ENCODE measurements around the gene CD163. TPM values are rescaled to one million over a fixed set of nuclear protein-coding genes. Genes with fewer than 3 reads are reported as not detected.

The CD163 gene
- total and polyA plus RNA-seq, 5 donors, result 33.3 to 216 (median 136) TPM

- ATAC-seq (no peak), DNase-seq (no peak)
- Histone ChIP-seq H3K4me3 (ENCODE audit: low read length) (peak overlapping the region; percentile 25), H3K27ac (ENCODE audit: low read length) (no peak overlapping the region), H3K27me3 (ENCODE audit: control insufficient read depth, insufficient read depth) (no peaks in the 10 kb centered on the region), H3K9me3 (ENCODE audit: control insufficient read depth, low read length) (no peaks in the 10 kb centered on the region), H3K4me1 (ENCODE audit: control insufficient read depth, insufficient read depth, low read length) (no peaks in the 10 kb centered on the region)
- intact Hi-C loops (cut with DNase I), result no loop called here
- 46% methylated on average over 3 of the region's 3 CpGs for WGBS
These were observed 5.9 kb downstream of the CD163 start for GRCh38 chr12:7497661-7498060.

GRCh38 chr12:7496451-7496850 lies 7.1 kb downstream of the CD163 start:
- DNase-seq, result no peak
- H3K27me3 ChIP-seq (ENCODE audit: control insufficient read depth, insufficient read depth), result no peaks in the 10 kb centered on the region
- ATAC-seq, result no peak
- H3K9me3 ChIP-seq (ENCODE audit: control insufficient read depth, low read length), result no peaks in the 10 kb centered on the region
- 75% methylated on average over 4 of the region's 4 CpGs for WGBS
- H3K27ac ChIP-seq (ENCODE audit: low read length), result no peak overlapping the region
- intact Hi-C loops (cut with DNase I), result no loop called here
- H3K4me3 ChIP-seq (ENCODE audit: low read length), result no peak overlapping the region
- H3K4me1 ChIP-seq (ENCODE audit: control insufficient read depth, insufficient read depth, low read length), result no peaks in the 10 kb centered on the region

GRCh38 chr12:7495136-7495535 lies 8.4 kb downstream of the CD163 start:
- ATAC-seq (no peak), DNase-seq (no peak)
- H3K4me1 ChIP-seq (ENCODE audit: control insufficient read depth, insufficient read depth, low read length), result no peaks in the 10 kb centered on the region
- 90% methylated on average over 3 of the region's 3 CpGs for WGBS
- H3K4me3 ChIP-seq (ENCODE audit: low read length), result no peak overlapping the region
- H3K27me3 ChIP-seq (ENCODE audit: control insufficient read depth, insufficient read depth), result no peaks in the 10 kb centered on the region
- intact Hi-C loops (cut with DNase I), result no loop called here
- H3K9me3 ChIP-seq (ENCODE audit: control insufficient read depth, low read length), result no peaks in the 10 kb centered on the region
- H3K27ac ChIP-seq (ENCODE audit: low read length), result no peak overlapping the region

- H3K27ac ChIP-seq (ENCODE audit: low read length), result no peak overlapping the region
- DNase-seq (no peak), ATAC-seq (no peak)
- 80% methylated on average over 3 of the region's 3 CpGs for WGBS
- H3K4me1 ChIP-seq (ENCODE audit: control insufficient read depth, insufficient read depth, low read length), result no peaks in the 10 kb centered on the region
- intact Hi-C loops (cut with DNase I), result no loop called here
- peak overlapping the region; percentile 18 for H3K4me3 ChIP-seq (ENCODE audit: low read length)
- no peaks in the 10 kb centered on the region for H3K9me3 ChIP-seq (ENCODE audit: control insufficient read depth, low read length)
- no peaks in the 10 kb centered on the region for H3K27me3 ChIP-seq (ENCODE audit: control insufficient read depth, insufficient read depth)
These were observed 10.6 kb downstream of the CD163 start for GRCh38 chr12:7493006-7493405.

- no peaks in the 10 kb centered on the region for H3K4me1 ChIP-seq (ENCODE audit: control insufficient read depth, insufficient read depth, low read length)
- DNase-seq, result no peak
- no peak overlapping the region for H3K4me3 ChIP-seq (ENCODE audit: low read length)
- intact Hi-C loops (cut with DNase I), result no loop called here
- no peak overlapping the region for H3K27ac ChIP-seq (ENCODE audit: low read length)
- ATAC-seq, result no peak
- 80% methylated on average over 6 of the region's 6 CpGs for WGBS
- no peaks in the 10 kb centered on the region for H3K27me3 ChIP-seq (ENCODE audit: control insufficient read depth, insufficient read depth)
- H3K9me3 ChIP-seq (ENCODE audit: control insufficient read depth, low read length), result no peaks in the 10 kb centered on the region
These were observed 17.1 kb downstream of the CD163 start for GRCh38 chr12:7486512-7486911.

GRCh38 chr12:7485095-7485494 lies 18.5 kb downstream of the CD163 start:
- Histone ChIP-seq H3K9me3 (ENCODE audit: control insufficient read depth, low read length) (no peaks in the 10 kb centered on the region), H3K4me1 (ENCODE audit: control insufficient read depth, insufficient read depth, low read length) (no peaks in the 10 kb centered on the region), H3K27me3 (ENCODE audit: control insufficient read depth, insufficient read depth) (no peaks in the 10 kb centered on the region), H3K27ac (ENCODE audit: low read length) (no peak overlapping the region), H3K4me3 (ENCODE audit: low read length) (no peak overlapping the region)
- intact Hi-C loops (cut with DNase I), result no loop called here
- WGBS, result 47% methylated on average over 4 of the region's 4 CpGs
- DNase-seq, result no peak
- ATAC-seq, result no peak

- Histone ChIP-seq H3K9me3 (ENCODE audit: control insufficient read depth, low read length) (no peaks in the 10 kb centered on the region), H3K4me1 (ENCODE audit: control insufficient read depth, insufficient read depth, low read length) (no peaks in the 10 kb centered on the region), H3K27me3 (ENCODE audit: control insufficient read depth, insufficient read depth) (no peaks in the 10 kb centered on the region), H3K4me3 (ENCODE audit: low read length) (no peak overlapping the region), H3K27ac (ENCODE audit: low read length) (no peak overlapping the region)
- ATAC-seq (no peak), DNase-seq (no peak)
- 61% methylated on average over 5 of the region's 5 CpGs for WGBS
- intact Hi-C loops (cut with DNase I), result no loop called here
These were observed 20.2 kb downstream of the CD163 start for GRCh38 chr12:7483343-7483742.

GRCh38 chr12:7479771-7480170 lies 23.8 kb downstream of the CD163 start:
- 27% methylated on average over 1 of the region's 1 CpG for WGBS
- Histone ChIP-seq H3K27ac (ENCODE audit: low read length) (no peak overlapping the region), H3K4me1 (ENCODE audit: control insufficient read depth, insufficient read depth, low read length) (no peaks in the 10 kb centered on the region), H3K27me3 (ENCODE audit: control insufficient read depth, insufficient read depth) (no peaks in the 10 kb centered on the region), H3K4me3 (ENCODE audit: low read length) (no peak overlapping the region), H3K9me3 (ENCODE audit: control insufficient read depth, low read length) (no peaks in the 10 kb centered on the region)
- ATAC-seq (no peak), DNase-seq (no peak)
- intact Hi-C loops (cut with DNase I), result no loop called here

- Histone ChIP-seq H3K27me3 (ENCODE audit: control insufficient read depth, insufficient read depth) (no peaks in the 10 kb centered on the region), H3K27ac (ENCODE audit: low read length) (no peak overlapping the region), H3K4me1 (ENCODE audit: control insufficient read depth, insufficient read depth, low read length) (no peaks in the 10 kb centered on the region), H3K4me3 (ENCODE audit: low read length) (no peak overlapping the region), H3K9me3 (ENCODE audit: control insufficient read depth, low read length) (no peaks in the 10 kb centered on the region)
- intact Hi-C loops (cut with DNase I), result no loop called here
- 80% methylated on average over 6 of the region's 6 CpGs for WGBS
- ATAC-seq (no peak), DNase-seq (peak in 1 of 3 donors; percentile 30)
These were observed 31.5 kb downstream of the CD163 start for GRCh38 chr12:7472060-7472459.

- DNase-seq (peak in 1 of 3 donors; percentile 61), ATAC-seq (peak; percentile 68 to 76)
- Histone ChIP-seq H3K4me3 (ENCODE audit: low read length) (no peak overlapping the region), H3K27ac (ENCODE audit: low read length) (no peak overlapping the region), H3K9me3 (ENCODE audit: control insufficient read depth, low read length) (no peaks in the 10 kb centered on the region), H3K27me3 (ENCODE audit: control insufficient read depth, insufficient read depth) (no peaks in the 10 kb centered on the region), H3K4me1 (ENCODE audit: control insufficient read depth, insufficient read depth, low read length) (no peaks in the 10 kb centered on the region)
- intact Hi-C loops (cut with DNase I), result loop anchor here in 1 of 4 donors (10.0 kb wide), 1 partner anchor 236 kb away; no protein-coding TSS in a partner anchor
- WGBS, result 61% methylated on average over 7 of the region's 7 CpGs
These were observed 43.0 kb downstream of the CD163 start for GRCh38 chr12:7460375-7461259.

- Histone ChIP-seq H3K9me3 (ENCODE audit: control insufficient read depth, low read length) (no peaks in the 10 kb centered on the region), H3K4me3 (ENCODE audit: low read length) (no peak overlapping the region), H3K27ac (ENCODE audit: low read length) (no peak overlapping the region), H3K27me3 (ENCODE audit: control insufficient read depth, insufficient read depth) (no peaks in the 10 kb centered on the region), H3K4me1 (ENCODE audit: control insufficient read depth, insufficient read depth, low read length) (no peaks in the 10 kb centered on the region)
- peak; percentile 20 to 29 for ATAC-seq
- WGBS, result 85% methylated on average over 3 of the region's 3 CpGs
- intact Hi-C loops (cut with DNase I), result loop anchor here in 1 of 4 donors (10.0 kb wide), 1 partner anchor 235 kb away; no protein-coding TSS in a partner anchor
- DNase-seq, result no peak
These were observed 43.6 kb downstream of the CD163 start for GRCh38 chr12:7459973-7460372.
